Body of pancreas (tissue), 4 donors: ENCODE data around the gene MTHFD1. TPM values are rescaled to one million over a fixed set of nuclear protein-coding genes. Genes with fewer than 3 reads are reported as not detected.

ENCODE experiments used
- ATAC-seq: fragments of 150-250 bp; one replicate; pipeline ENCODE4 v1.9.1; 2016
- DNase-seq, 4 donors: peaks; one replicate each; pipeline ENCODE4 v3.0.0-alpha.2; 2019
- H3K27ac ChIP-seq, 4 donors: fragments of 200-600 bp; sonication (generic); 1 replicate in 3 of 4; 2 replicates in 1 of 4; pipeline versions ENCODE4 v1.5.1 to v1.6.1; 2016 to 2019; ENCODE audit warnings: mild to moderate bottlenecking in 1 of 4, mixed read lengths in 1 of 4, moderate library complexity in 1 of 4
- H3K27me3 ChIP-seq, 2 donors: fragments of 200-600 bp; sonication (generic); one replicate each; pipeline ENCODE4 v1.6.0; 2016; ENCODE audit warnings: mild to moderate bottlenecking in 1 of 2
- H3K36me3 ChIP-seq, 2 donors: fragments of 200-600 bp; sonication (generic); replicated peaks in 1 of 2; 2 replicates each; pipeline ENCODE4 v1.5.1; 2016; ENCODE audit warnings: low read depth in 2 of 2; ENCODE audit not compliant: insufficient read depth in 1 of 2
- H3K4me1 ChIP-seq: fragments of 200-600 bp; sonication (generic); one replicate; pipeline ENCODE4 v1.6.0; 2016
- H3K4me3 ChIP-seq, 2 donors: fragments of 200-600 bp; sonication (generic); 1 replicate in 1 of 2; 2 replicates in 1 of 2; pipeline ENCODE4 v1.5.1; 2016 to 2019
- H3K9me3 ChIP-seq, 3 donors: fragments of 200-600 bp; sonication (generic); 1 replicate in 2 of 3; 2 replicates in 1 of 3; pipeline ENCODE4 v1.5.1; 2016
- CTCF ChIP-seq, 7 experiments: fragments of 450-650 bp in 4 of 7; fragments of 200-600 bp in 3 of 7; sonication (generic) in 3 of 7; IDR thresholded peaks; one replicate each; pipeline ENCODE4 v1.5.1; 2016 to 2019; ENCODE audit warnings: antibody characterized with exemption in 7 of 7
- POLR2A ChIP-seq, 3 donors: fragments of 450-650 bp; IDR thresholded peaks; one replicate each; pipeline ENCODE4 v1.6.1; 2016; ENCODE audit warnings: antibody characterized with exemption in 3 of 3, mild to moderate bottlenecking in 2 of 3
- WGBS, 2 donors: methylation state at CpG; one replicate each; pipeline ENCODE4 v1.1.5; 2017; 5-methylcytosine and 5-hydroxymethylcytosine counted together
- intact Hi-C: fragments of 100-400 bp; cut with DNase I; formaldehyde crosslinking; loops from one replicate; pipeline ENCODE4 v1.15.1; 2023
- total RNA-seq, 2 donors: library from RNA; depleted of rRNA; stranded (reverse); fragments of >200 nt; gene quantifications; one replicate each; pipeline ENCODE4 v1.1.0, GENCODE V29; 2016

The MTHFD1 gene
- total RNA-seq, 2 donors from 2014 or later: 20.2 to 29.3 TPM

GRCh38 chr14:64394423-64394822, 6.3 kb downstream of the MTHFD1 start:
- no peak for TF ChIP-seq CTCF (IDR thresholded peaks at IDR 0.05)
- no peak for TF ChIP-seq POLR2A (IDR thresholded peaks at IDR 0.05)
- Histone ChIP-seq H3K9me3 (no peaks in the 10 kb centered on the region), H3K27ac (no peak overlapping the region), H3K27me3 (no peaks in the 10 kb centered on the region), H3K4me3 (no peak overlapping the region), H3K4me1 (peaks cover 25% of the 10 kb centered on the region), H3K36me3 (no peaks in the 10 kb centered on the region)
- DNase-seq (no peak), ATAC-seq (no peak)
- 50 to 67% methylated on average over 2 of the region's 2 CpGs for WGBS, 2 donors
- intact Hi-C loops: no loop called here

GRCh38 chr14:64394977-64395633, 7.0 kb downstream of the MTHFD1 start:
- intact Hi-C loops: no loop called here
- H3K4me3 ChIP-seq: no peak overlapping the region
- no peak overlapping the region for H3K27ac ChIP-seq
- no peaks in the 10 kb centered on the region for H3K27me3 ChIP-seq
- no peaks in the 10 kb centered on the region for H3K36me3 ChIP-seq
- no peak for DNase-seq
- WGBS, 2 donors: 71% methylated on average over 4 of the region's 4 CpGs
- TF ChIP-seq CTCF (IDR thresholded peaks at IDR 0.05) (no peak), POLR2A (IDR thresholded peaks at IDR 0.05) (no peak)
- no peak for ATAC-seq
- peaks cover 19% of the 10 kb centered on the region for H3K4me1 ChIP-seq
- no peaks in the 10 kb centered on the region for H3K9me3 ChIP-seq

- intact Hi-C loops: no loop called here
- ATAC-seq (no peak), DNase-seq (no peak)
- Histone ChIP-seq H3K9me3 (no peaks in the 10 kb centered on the region), H3K27ac (no peak overlapping the region), H3K4me1 (no peaks in the 10 kb centered on the region), H3K4me3 (no peak overlapping the region), H3K27me3 (no peaks in the 10 kb centered on the region), H3K36me3 (peaks cover 0 to 7% of the 10 kb centered on the region in 2 donors)
- 95 to 97% methylated on average over 6 of the region's 6 CpGs for WGBS, 2 donors
- no peak for TF ChIP-seq POLR2A (IDR thresholded peaks at IDR 0.05)
- TF ChIP-seq CTCF (IDR thresholded peaks at IDR 0.05): no peak
Measured at GRCh38 chr14:64400829-64401459, 12.8 kb downstream of the MTHFD1 start.

- DNase-seq (no peak), ATAC-seq (no peak)
- no peaks in the 10 kb centered on the region for H3K4me1 ChIP-seq
- H3K4me3 ChIP-seq: no peak overlapping the region
- peak overlapping the region in 1 of 4 donors; percentile 9 for H3K27ac ChIP-seq
- TF ChIP-seq POLR2A (IDR thresholded peaks at IDR 0.05): no peak
- no peak for TF ChIP-seq CTCF (IDR thresholded peaks at IDR 0.05)
- no peaks in the 10 kb centered on the region for H3K9me3 ChIP-seq
- WGBS, 2 donors: 74 to 86% methylated on average over 1 of the region's 1 CpG
- H3K27me3 ChIP-seq: no peaks in the 10 kb centered on the region
- intact Hi-C loops: no loop called here
- H3K36me3 ChIP-seq: peaks cover 0 to 7% of the 10 kb centered on the region in 2 donors
Measured at GRCh38 chr14:64401949-64402348, 13.8 kb downstream of the MTHFD1 start.

GRCh38 chr14:64405295-64405694, 17.1 kb downstream of the MTHFD1 start:
- ATAC-seq (no peak), DNase-seq (no peak)
- Histone ChIP-seq H3K9me3 (no peaks in the 10 kb centered on the region), H3K27ac (no peak overlapping the region), H3K27me3 (no peaks in the 10 kb centered on the region), H3K4me1 (no peaks in the 10 kb centered on the region), H3K4me3 (no peak overlapping the region), H3K36me3 (peaks cover 0 to 7% of the 10 kb centered on the region in 2 donors)
- 42 to 46% methylated on average over 4 of the region's 4 CpGs for whole genome bisulfite sequencing, 2 donors
- intact Hi-C loops: no loop called here
- TF ChIP-seq CTCF (IDR thresholded peaks at IDR 0.05): no peak
- TF ChIP-seq POLR2A (IDR thresholded peaks at IDR 0.05): no peak
